Measurements from ENCODE around the gene HNF4A. TPM values are rescaled to one million over a fixed set of nuclear protein-coding genes. Genes with fewer than 3 reads are reported as not detected.

Gene HNF4A
- total and polyA plus RNA-seq, 2 of the 13 experiments (the other 11 are each of a cell fraction or from before 2014, with no cell fraction given) = 80.9 to 169 TPM

DNA sequence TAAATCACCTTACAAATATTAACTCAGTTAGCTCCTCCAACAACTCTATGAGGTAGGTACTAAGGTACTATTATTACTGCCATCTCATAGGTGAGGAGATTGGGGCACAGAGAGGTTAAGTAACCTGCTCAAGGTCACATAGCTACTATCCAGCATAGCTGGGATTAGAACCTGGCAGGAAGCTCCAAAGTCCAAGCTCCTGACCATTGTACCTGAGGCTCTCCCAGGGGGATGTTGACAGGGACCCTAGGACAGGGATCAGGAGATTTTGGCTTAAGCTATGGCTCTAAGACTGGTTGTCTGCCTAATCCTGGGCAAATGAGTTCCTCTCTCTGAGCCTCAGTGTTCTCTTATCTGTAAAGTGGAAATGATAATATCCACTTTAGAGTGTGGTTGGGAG, 59.3 kb downstream of the HNF4A start (continued):
- TF ChIP-seq, protein P1, sequence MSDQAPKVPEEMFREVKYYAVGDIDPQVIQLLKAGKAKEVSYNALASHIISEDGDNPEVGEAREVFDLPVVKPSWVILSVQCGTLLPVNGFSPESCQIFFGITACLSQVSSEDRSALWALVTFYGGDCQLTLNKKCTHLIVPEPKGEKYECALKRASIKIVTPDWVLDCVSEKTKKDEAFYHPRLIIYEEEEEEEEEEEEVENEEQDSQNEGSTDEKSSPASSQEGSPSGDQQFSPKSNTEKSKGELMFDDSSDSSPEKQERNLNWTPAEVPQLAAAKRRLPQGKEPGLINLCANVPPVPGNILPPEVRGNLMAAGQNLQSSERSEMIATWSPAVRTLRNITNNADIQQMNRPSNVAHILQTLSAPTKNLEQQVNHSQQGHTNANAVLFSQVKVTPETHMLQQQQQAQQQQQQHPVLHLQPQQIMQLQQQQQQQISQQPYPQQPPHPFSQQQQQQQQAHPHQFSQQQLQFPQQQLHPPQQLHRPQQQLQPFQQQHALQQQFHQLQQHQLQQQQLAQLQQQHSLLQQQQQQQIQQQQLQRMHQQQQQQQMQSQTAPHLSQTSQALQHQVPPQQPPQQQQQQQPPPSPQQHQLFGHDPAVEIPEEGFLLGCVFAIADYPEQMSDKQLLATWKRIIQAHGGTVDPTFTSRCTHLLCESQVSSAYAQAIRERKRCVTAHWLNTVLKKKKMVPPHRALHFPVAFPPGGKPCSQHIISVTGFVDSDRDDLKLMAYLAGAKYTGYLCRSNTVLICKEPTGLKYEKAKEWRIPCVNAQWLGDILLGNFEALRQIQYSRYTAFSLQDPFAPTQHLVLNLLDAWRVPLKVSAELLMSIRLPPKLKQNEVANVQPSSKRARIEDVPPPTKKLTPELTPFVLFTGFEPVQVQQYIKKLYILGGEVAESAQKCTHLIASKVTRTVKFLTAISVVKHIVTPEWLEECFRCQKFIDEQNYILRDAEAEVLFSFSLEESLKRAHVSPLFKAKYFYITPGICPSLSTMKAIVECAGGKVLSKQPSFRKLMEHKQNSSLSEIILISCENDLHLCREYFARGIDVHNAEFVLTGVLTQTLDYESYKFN (CRISPR knock-in tag; conservative IDR thresholded peaks at IDR 0.05) = peak; percentile 85
- TF ChIP-seq SIX4 (CRISPR knock-in tag; IDR thresholded peaks at IDR 0.05) (no peak), SNAI1 (CRISPR knock-in tag; IDR thresholded peaks at IDR 0.05; ENCODE audit: borderline replicate concordance) (no peak), PHF21A (CRISPR knock-in tag; IDR thresholded peaks at IDR 0.05) (0 out of 2 replicates have a peak, but pooled peaks have one; percentile 50), SMAD9 (CRISPR knock-in tag; IDR thresholded peaks at IDR 0.05) (no peak), ZNF124 (CRISPR knock-in tag; IDR thresholded peaks at IDR 0.05) (no peak), RBM22 (optimal IDR thresholded peaks at IDR 0.05; ENCODE audit: low read length) (no peak), MAFF (IDR thresholded peaks at IDR 0.05; ENCODE audit: low read depth, low read length) (no peak), SRY (CRISPR knock-in tag; IDR thresholded peaks at IDR 0.05) (no peak), ZNF546 (CRISPR knock-in tag; conservative IDR thresholded peaks at IDR 0.05) (no peak), RCOR2 (CRISPR knock-in tag; IDR thresholded peaks at IDR 0.05) (peak; percentile 93), HNF4G (IDR thresholded peaks at IDR 0.05; ENCODE audit: borderline replicate concordance, low read depth, low read length) (peak; percentile 95), HNF4G (CRISPR knock-in tag; IDR thresholded peaks at IDR 0.05; ENCODE audit: borderline replicate concordance, low read depth) (peak; percentile 76; the same call in 1 of the 2 replicates), AKAP8 (CRISPR knock-in tag; IDR thresholded peaks at IDR 0.05) (no peak), ZNF629 (CRISPR knock-in tag; conservative IDR thresholded peaks at IDR 0.05) (peak; percentile 56), ZNF839 (CRISPR knock-in tag; IDR thresholded peaks at IDR 0.05; ENCODE audit: borderline replicate concordance) (no peak)
- TF ChIP-seq, protein P2, sequence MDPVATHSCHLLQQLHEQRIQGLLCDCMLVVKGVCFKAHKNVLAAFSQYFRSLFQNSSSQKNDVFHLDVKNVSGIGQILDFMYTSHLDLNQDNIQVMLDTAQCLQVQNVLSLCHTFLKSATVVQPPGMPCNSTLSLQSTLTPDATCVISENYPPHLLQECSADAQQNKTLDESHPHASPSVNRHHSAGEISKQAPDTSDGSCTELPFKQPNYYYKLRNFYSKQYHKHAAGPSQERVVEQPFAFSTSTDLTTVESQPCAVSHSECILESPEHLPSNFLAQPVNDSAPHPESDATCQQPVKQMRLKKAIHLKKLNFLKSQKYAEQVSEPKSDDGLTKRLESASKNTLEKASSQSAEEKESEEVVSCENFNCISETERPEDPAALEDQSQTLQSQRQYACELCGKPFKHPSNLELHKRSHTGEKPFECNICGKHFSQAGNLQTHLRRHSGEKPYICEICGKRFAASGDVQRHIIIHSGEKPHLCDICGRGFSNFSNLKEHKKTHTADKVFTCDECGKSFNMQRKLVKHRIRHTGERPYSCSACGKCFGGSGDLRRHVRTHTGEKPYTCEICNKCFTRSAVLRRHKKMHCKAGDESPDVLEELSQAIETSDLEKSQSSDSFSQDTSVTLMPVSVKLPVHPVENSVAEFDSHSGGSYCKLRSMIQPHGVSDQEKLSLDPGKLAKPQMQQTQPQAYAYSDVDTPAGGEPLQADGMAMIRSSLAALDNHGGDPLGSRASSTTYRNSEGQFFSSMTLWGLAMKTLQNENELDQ (CRISPR knock-in tag; IDR thresholded peaks at IDR 0.05; ENCODE audit: borderline replicate concordance) = no peak
- TF ChIP-seq, protein P3, sequence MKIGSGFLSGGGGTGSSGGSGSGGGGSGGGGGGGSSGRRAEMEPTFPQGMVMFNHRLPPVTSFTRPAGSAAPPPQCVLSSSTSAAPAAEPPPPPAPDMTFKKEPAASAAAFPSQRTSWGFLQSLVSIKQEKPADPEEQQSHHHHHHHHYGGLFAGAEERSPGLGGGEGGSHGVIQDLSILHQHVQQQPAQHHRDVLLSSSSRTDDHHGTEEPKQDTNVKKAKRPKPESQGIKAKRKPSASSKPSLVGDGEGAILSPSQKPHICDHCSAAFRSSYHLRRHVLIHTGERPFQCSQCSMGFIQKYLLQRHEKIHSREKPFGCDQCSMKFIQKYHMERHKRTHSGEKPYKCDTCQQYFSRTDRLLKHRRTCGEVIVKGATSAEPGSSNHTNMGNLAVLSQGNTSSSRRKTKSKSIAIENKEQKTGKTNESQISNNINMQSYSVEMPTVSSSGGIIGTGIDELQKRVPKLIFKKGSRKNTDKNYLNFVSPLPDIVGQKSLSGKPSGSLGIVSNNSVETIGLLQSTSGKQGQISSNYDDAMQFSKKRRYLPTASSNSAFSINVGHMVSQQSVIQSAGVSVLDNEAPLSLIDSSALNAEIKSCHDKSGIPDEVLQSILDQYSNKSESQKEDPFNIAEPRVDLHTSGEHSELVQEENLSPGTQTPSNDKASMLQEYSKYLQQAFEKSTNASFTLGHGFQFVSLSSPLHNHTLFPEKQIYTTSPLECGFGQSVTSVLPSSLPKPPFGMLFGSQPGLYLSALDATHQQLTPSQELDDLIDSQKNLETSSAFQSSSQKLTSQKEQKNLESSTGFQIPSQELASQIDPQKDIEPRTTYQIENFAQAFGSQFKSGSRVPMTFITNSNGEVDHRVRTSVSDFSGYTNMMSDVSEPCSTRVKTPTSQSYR (CRISPR knock-in tag; IDR thresholded peaks at IDR 0.05; ENCODE audit: borderline replicate concordance) = no peak
